NCI-H2081 (cell line): ENCODE results near the gene C17orf58.
"Not testable (repeated sequence)": the region's sequence is repeated elsewhere in the genome, so short reads cannot be mapped to it uniquely, and the experiment has no call there.

ENCODE experiments used
- DNase-seq, 2 experiments: peaks; one replicate each; lab custom pipeline; 2025; lab: John Stamatoyannopoulos, UW

The C17orf58 gene

DNA sequence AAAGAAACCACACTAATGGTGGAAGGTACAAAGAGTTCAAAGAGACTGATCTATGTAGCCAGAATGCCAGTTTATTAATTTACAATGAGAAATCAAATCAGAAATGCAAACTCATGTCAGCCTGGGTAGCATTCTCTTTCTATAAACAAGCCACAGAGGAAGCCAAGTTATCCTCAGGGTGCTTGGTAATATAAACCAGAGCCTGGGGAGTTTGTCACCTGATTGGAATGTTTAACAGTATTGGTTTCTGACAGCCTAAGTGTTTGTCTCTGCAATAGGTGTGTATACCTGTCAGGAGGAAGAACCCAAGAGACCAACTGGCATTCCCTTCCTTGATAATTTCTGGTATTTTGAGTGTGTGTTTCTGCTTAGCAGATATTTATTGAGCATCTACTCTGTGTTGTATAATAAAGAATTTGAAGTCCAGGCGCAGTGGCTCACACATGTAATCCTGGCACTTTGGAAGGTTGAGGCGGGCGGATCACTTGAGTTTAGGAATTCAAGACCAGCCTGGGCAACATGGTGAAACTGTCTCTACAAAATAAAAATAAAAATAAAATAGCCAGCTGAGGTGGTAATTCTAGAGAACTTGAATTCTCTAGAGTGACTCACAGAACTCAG lies 3.1 kb upstream of the C17orf58 start:
- DNase-seq: no peak

DNA sequence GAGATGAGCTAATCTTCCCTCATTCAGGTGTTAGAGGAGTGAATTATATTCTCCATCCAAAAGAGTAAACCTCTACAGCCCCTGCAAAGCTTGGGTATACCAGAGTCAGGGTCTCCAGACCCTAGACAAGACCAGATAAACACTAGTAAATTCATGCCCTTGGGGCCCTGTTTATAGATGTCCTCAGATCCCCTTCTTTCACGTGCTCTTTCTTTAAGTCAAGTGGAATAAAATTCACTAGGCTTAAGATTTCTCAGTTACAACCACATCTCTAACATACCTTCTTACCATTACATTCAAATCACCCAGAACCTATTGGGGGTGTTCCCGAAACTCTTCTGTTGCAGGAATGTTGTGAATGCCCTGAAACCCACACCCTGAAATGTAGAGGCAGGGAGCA lies 2.2 kb upstream of the C17orf58 start:
- DNase-seq: no peak

GRCh38 chr17:67995570-67996263 lies 552 bp downstream of the C17orf58 start:
- no peak for DNase-seq

GRCh38 chr17:67994817-67995569 lies 1.3 kb downstream of the C17orf58 start:
- peak in 1 of 2 experiments; percentile 46 for DNase-seq

GRCh38 chr17:67993998-67994361 lies 2.3 kb downstream of the C17orf58 start:
- peak; percentile 39 to 65 for DNase-seq

DNA sequence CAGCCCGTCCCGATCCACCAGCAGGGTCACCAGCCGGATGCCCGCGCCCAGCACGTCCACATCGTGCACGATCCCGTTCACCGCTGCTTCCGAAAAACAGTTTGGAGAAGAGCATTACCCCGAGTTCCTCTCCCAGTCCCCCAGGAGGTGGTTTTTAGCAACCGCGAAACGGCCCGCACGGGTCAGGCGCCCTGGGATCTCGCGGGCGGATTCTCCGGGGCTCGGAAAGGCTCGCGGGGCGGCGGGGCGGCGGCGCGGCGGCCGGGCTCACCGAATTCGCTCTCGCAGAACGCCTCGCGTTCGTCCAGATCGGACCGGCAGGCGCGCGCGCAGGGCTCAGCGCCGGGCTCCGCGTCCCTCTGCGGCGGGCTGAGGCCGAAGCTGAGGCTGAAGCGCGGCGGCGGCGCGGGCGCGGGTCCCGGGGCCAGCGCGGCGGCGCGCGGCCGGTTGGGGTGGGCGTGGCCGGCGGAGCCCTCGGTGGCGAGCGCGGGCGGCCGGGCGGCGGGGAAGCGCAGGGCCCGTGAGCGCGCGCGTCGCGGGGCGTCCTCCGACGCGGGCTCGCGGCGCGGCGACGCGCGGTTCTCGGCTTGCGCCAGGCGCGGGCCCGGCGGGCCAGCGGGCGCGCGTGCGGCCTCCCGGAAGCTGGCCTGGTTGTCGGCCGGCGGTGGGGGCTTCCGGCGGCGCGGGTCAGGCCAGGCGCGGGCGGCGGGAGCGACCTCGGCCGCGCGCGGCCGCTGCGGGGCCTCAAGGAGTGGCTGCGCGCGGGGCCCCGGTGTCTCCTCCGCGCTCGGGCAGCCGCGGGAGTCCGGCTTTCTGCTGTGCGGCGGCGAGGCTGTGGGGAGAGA lies 2.9 kb downstream of the C17orf58 start:
- peak; percentile 85 to 94 for DNase-seq

DNA sequence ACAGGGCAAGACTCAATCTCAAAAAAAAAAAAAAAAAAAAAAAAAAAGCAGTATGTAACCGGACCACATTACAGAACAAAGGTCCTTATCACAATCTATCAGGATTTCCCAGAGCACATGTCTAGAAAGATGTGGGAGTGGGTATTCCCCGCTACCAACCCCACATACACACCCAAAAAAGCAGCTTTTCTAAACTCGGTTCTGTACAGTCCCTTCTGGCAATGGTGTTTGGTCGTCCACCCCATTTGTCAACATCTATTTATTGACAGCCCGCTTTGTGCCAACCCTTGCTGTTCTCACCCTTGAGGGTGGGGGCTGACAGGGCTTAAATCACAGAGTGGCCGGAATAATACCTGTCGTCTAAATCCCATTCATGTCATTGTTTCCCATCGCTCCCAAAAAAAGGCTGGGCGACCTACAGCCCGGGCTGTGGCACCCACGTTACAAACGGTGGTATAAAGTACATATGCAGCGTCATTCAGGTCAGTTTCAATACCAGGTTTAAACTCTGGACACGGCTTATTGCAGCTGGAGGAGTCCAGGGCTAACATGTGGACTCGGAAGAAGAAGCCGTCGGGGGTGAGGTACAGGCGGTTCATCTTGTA lies 3.6 kb downstream of the C17orf58 start:
- DNase-seq: peak in 1 of 2 experiments; percentile 37

DNA sequence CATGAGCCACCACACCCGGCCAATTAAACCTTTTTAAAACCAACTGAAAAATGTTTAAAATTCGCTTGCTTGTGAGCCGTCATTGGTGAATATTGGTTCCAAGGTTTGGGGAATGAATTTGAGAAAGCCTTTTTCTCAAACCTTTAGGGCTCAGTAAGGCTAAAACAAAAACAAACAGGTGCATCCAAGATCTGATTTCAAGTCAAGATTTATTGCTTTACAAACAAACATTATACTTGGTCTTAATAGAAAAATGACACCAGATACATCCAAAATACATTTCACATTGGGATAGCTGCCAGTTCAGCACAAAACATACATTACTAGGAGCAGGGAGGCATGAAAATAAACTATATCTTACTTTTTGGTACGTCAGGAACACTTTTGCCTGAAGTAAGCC lies 5.4 kb downstream of the C17orf58 start:
- peak in 1 of 2 experiments; percentile 68 for DNase-seq

GRCh38 chr17:67983383-67983688 lies 12.9 kb downstream of the C17orf58 start:
- no peak for DNase-seq

- DNase-seq: no peak
Observed at GRCh38 chr17:67982686-67983382, 13.4 kb downstream of the C17orf58 start.

- no peak for DNase-seq
Observed at GRCh38 chr17:67982034-67982640, 14.1 kb downstream of the C17orf58 start.

- not testable (repeated sequence) for DNase-seq
Observed at GRCh38 chr17:67980883-67981282, 15.4 kb downstream of the C17orf58 start.

- DNase-seq: peak in 1 of 2 experiments; percentile 56
Observed at GRCh38 chr17:67980456-67980855, 15.8 kb downstream of the C17orf58 start.

DNA sequence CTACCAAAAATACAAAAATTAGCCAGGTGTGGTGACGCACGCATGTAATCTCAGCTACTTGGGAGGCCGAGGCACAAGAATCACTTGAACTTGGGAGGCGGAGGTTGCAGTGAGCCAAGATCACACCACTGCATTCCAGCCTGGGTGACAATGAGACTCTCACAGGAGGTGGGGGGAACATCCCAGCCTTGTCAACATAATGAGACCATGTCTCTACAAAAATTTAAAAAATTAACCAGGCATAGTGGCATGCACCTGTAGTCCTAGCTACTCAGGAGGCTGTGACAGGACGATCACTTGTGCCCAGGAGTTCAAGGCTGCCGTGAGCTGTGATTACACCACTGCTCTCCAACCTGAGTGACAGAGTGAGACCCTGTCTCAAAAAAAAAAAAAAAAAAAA lies 20.0 kb downstream of the C17orf58 start:
- DNase-seq: not testable (repeated sequence)

- no peak for DNase-seq
Observed at GRCh38 chr17:67974598-67975066, 21.6 kb downstream of the C17orf58 start.

GRCh38 chr17:67974185-67974584 lies 22.1 kb downstream of the C17orf58 start:
- DNase-seq: no peak

DNA sequence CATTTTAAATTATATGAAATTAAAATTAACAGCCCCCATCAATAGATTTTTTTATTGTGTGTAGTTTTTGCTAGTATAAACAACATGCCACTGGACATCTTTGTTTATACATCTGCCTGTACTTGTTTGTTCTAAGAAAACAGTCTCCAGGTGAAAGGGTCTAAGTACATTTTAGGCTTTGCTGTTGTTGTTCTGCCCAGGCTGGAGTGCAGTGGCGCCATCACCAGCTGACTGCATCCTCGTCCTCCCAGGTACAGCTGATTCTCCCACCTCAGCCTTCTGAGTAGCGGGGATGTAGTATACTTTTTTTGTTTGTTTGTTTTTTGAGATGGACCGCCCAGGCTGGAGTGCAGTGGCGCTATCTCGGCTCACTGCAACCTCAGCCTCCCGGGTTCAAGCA lies 25.5 kb downstream of the C17orf58 start:
- peak in 1 of 2 experiments; percentile 31 for DNase-seq

DNA sequence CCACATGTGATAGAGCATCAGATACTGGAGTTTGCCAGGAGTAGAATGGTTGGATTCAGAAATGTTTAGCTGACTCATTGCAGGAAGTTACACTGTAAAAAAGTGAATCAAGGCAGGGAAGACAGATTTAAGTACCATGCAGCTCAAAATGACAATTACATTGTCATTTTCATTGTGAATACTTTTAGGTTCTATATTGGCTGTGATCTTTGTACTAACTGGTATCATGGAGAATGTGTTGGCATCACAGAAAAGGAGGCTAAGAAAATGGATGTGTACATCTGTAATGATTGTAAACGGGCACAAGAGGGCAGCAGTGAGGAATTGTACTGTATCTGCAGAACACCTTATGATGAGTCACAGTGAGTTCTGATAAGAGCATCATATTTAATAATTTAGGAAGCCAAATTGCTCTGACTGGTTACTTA lies 33.1 kb downstream of the C17orf58 start:
- DNase-seq: peak; percentile 76 to 81

GRCh38 chr17:67962156-67962555 lies 34.1 kb downstream of the C17orf58 start:
- DNase-seq: not testable (repeated sequence)

GRCh38 chr17:67960276-67960675 lies 36.0 kb downstream of the C17orf58 start:
- not testable (repeated sequence) for DNase-seq

DNA sequence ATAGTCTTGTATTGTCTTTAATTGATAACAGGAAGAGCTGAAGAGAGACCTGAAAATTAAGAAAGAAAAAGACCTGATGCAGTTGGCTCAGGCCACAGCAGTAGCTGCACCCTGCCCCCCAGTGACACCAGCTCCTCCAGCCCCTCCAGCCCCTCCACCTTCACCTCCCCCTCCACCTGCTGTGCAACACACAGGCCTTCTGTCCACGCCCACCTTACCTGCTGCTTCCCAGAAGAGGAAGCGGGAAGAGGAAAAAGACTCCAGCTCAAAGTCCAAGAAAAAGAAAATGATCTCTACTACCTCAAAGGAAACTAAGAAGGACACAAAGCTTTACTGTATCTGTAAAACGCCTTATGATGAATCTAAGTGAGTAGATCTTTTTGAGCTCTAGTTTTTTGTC lies 36.8 kb downstream of the C17orf58 start:
- DNase-seq: no peak
